ENCODE results near the gene RHCE. TPM values are rescaled to one million over a fixed set of nuclear protein-coding genes. Genes with fewer than 3 reads are reported as not detected.

The RHCE gene
- total and polyA plus RNA-seq, 4 donors, result 0.12 to 3.1 (median 0.28) TPM

GRCh38 chr1:25443030-25443699 lies 22.5 kb upstream of the RHCE start:
- 87 to 89% methylated on average over 4 of the region's 4 CpGs for WGBS, 2 donors
- DNase-seq (no peak), ATAC-seq (ENCODE audit: insufficient read depth, low FRiP score) (no peak)
- H3K4me3 ChIP-seq, result no peak overlapping the region
- H3K9ac ChIP-seq (ENCODE audit: insufficient read depth in 1 of 2, low read length in 2 of 2), result no peak overlapping the region
- no peak overlapping the region for H3K27ac ChIP-seq (ENCODE audit: low read depth in 1 of 2, low read length in 1 of 2)
- peaks cover 0 to 9% (median 0%) of the 10 kb centered on the region in 5 donors for H3K4me1 ChIP-seq (ENCODE audit: control insufficient read depth in 5 of 5, insufficient read depth in 5 of 5, low read length in 5 of 5)
- no peaks in the 10 kb centered on the region for H3K9me3 ChIP-seq (ENCODE audit: control insufficient read depth in 4 of 4, insufficient read depth in 3 of 4, low read length in 3 of 4)
- peaks cover 0 to 6% (median 3%) of the 10 kb centered on the region in 4 donors for H3K36me3 ChIP-seq (ENCODE audit: control insufficient read depth in 4 of 4, insufficient read depth in 4 of 4, low read length in 4 of 4)
- no peaks in the 10 kb centered on the region for H3K27me3 ChIP-seq (ENCODE audit: control insufficient read depth in 3 of 3, insufficient read depth in 3 of 3, low read length in 2 of 3)
- TF ChIP-seq, protein P1, sequence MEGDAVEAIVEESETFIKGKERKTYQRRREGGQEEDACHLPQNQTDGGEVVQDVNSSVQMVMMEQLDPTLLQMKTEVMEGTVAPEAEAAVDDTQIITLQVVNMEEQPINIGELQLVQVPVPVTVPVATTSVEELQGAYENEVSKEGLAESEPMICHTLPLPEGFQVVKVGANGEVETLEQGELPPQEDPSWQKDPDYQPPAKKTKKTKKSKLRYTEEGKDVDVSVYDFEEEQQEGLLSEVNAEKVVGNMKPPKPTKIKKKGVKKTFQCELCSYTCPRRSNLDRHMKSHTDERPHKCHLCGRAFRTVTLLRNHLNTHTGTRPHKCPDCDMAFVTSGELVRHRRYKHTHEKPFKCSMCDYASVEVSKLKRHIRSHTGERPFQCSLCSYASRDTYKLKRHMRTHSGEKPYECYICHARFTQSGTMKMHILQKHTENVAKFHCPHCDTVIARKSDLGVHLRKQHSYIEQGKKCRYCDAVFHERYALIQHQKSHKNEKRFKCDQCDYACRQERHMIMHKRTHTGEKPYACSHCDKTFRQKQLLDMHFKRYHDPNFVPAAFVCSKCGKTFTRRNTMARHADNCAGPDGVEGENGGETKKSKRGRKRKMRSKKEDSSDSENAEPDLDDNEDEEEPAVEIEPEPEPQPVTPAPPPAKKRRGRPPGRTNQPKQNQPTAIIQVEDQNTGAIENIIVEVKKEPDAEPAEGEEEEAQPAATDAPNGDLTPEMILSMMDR (IDR thresholded peaks at IDR 0.05; ENCODE audit: control extremely low read depth, extremely low read depth), result no peak

DNA sequence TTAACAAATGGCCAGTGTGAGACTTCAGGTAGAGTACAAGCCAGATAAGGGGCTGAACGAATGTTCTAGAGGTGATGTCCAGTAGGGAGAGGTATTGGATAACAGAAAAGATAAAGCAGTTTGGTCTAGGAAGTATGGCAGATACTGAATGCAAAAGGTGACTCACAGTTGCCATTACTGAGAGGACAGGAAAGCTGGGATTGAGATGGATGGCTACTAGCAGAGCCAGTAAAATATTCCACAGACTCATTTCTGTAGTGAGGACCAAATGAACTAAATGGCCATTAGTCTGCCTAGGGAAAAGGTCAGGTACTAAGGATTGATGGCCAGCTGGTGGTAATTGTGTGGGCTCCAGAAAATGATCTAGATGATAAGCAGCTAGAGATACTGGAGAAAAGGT lies 21.6 kb upstream of the RHCE start:
- DNase-seq (no peak), ATAC-seq (ENCODE audit: insufficient read depth, low FRiP score) (no peak)
- Histone ChIP-seq H3K4me1 (ENCODE audit: control insufficient read depth in 5 of 5, insufficient read depth in 5 of 5, low read length in 5 of 5) (peaks cover 0 to 12% (median 0%) of the 10 kb centered on the region in 5 donors), H3K27me3 (ENCODE audit: control insufficient read depth in 3 of 3, insufficient read depth in 3 of 3, low read length in 2 of 3) (no peaks in the 10 kb centered on the region), H3K27ac (ENCODE audit: low read depth in 1 of 2, low read length in 1 of 2) (peak overlapping the region in 1 of 2 donors; percentile 2), H3K4me3 (no peak overlapping the region), H3K36me3 (ENCODE audit: control insufficient read depth in 4 of 4, insufficient read depth in 4 of 4, low read length in 4 of 4) (peaks cover 0 to 3% (median under 1%) of the 10 kb centered on the region in 4 donors), H3K9ac (ENCODE audit: insufficient read depth in 1 of 2, low read length in 2 of 2) (no peak overlapping the region), H3K9me3 (ENCODE audit: control insufficient read depth in 4 of 4, insufficient read depth in 3 of 4, low read length in 3 of 4) (no peaks in the 10 kb centered on the region)
- WGBS, 2 donors, result 72 to 85% methylated on average over 1 of the region's 1 CpG
- TF ChIP-seq, protein P1 (IDR thresholded peaks at IDR 0.05; ENCODE audit: control extremely low read depth, extremely low read depth), result no peak

DNA sequence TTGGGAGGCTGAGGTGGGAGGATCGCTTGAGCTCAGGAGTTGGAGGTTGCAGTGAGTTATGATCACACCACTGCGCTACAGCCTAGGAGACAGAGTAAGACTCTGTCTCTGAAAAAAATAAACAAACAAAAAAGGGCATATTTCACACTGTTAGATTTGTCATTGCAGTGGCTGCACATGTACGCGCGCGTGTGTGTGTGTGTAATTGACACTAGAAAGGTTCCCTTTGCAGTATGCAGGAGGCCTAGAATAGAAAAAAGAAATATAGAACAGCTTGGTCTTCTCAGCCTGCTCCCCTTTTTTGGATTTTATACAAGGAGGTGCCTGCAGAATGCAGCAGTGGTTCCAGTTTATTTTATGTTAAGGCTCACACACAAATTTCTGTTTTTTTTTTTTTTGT lies 18.7 kb upstream of the RHCE start:
- TF ChIP-seq, protein P1 (IDR thresholded peaks at IDR 0.05; ENCODE audit: control extremely low read depth, extremely low read depth), result no peak
- H3K27me3 ChIP-seq (ENCODE audit: control insufficient read depth in 3 of 3, insufficient read depth in 3 of 3, low read length in 2 of 3), result no peaks in the 10 kb centered on the region
- no peaks in the 10 kb centered on the region for H3K9me3 ChIP-seq (ENCODE audit: control insufficient read depth in 4 of 4, insufficient read depth in 3 of 4, low read length in 3 of 4)
- WGBS, 2 donors, result 97 to 98% methylated on average over 6 of the region's 6 CpGs
- H3K4me3 ChIP-seq, result no peak overlapping the region
- DNase-seq, result no peak
- ATAC-seq (ENCODE audit: insufficient read depth, low FRiP score), result no peak
- peaks cover 0 to 2% (median 0%) of the 10 kb centered on the region in 4 donors for H3K36me3 ChIP-seq (ENCODE audit: control insufficient read depth in 4 of 4, insufficient read depth in 4 of 4, low read length in 4 of 4)
- H3K4me1 ChIP-seq (ENCODE audit: control insufficient read depth in 5 of 5, insufficient read depth in 5 of 5, low read length in 5 of 5), result peaks cover 0 to 26% (median 2%) of the 10 kb centered on the region in 5 donors
- H3K9ac ChIP-seq (ENCODE audit: insufficient read depth in 1 of 2, low read length in 2 of 2), result no peak overlapping the region
- H3K27ac ChIP-seq (ENCODE audit: low read depth in 1 of 2, low read length in 1 of 2), result no peak overlapping the region

Measured in lung (tissue), 12 donors.